Stimulated activated CD8-positive, alpha-beta memory T cell treated with anti-CD3 and anti-CD28 coated beads, Interleukin-15, amount 100 ng/mL, for 24 hours (primary cell): Measurements from ENCODE around the gene NUDT2.
A peak's percentile ranks its signal among the peaks of the same experiment; 100 is the strongest.

Experiments used
- DNase-seq: peaks from one replicate; pipeline ENCODE4 v3.0.0-alpha.2; 2020; ENCODE audit warnings: low read depth

The NUDT2 gene

GRCh38 chr9:34370970-34371880 lies 41.9 kb downstream of the NUDT2 start:
- no peak for DNase-seq

GRCh38 chr9:34371886-34372466 lies 42.6 kb downstream of the NUDT2 start:
- no peak for DNase-seq

GRCh38 chr9:34372467-34373011 lies 43.2 kb downstream of the NUDT2 start:
- no peak for DNase-seq

- no peak for DNase-seq
Measured at GRCh38 chr9:34373749-34374148, 44.4 kb downstream of the NUDT2 start.

- DNase-seq = no peak
Measured at GRCh38 chr9:34374339-34374738, 45.0 kb downstream of the NUDT2 start.

- no peak for DNase-seq
Measured at GRCh38 chr9:34374905-34375552, 45.7 kb downstream of the NUDT2 start.

GRCh38 chr9:34375901-34376595 lies 46.7 kb downstream of the NUDT2 start:
- no peak for DNase-seq

GRCh38 chr9:34376596-34377403 lies 47.4 kb downstream of the NUDT2 start, which contains the start of gene MYORG:
Gene MYORG (minus strand): TSS chr9:34376898. CDS start chr9:34372943, 3,955 bp downstream.
- DNase-seq = peak; percentile 82

GRCh38 chr9:34377404-34377746 lies 48.0 kb downstream of the NUDT2 start:
- no peak for DNase-seq

GRCh38 chr9:34378376-34379060 lies 49.1 kb downstream of the NUDT2 start:
- DNase-seq = no peak

- DNase-seq = peak; percentile 71
Measured at GRCh38 chr9:34379334-34380033, 50.1 kb downstream of the NUDT2 start.

GRCh38 chr9:34380034-34380510 lies 50.7 kb downstream of the NUDT2 start:
- DNase-seq = no peak

- peak; percentile 58 for DNase-seq
Measured at GRCh38 chr9:34380511-34381315, 51.3 kb downstream of the NUDT2 start.

GRCh38 chr9:34381323-34381722 lies 52.0 kb downstream of the NUDT2 start:
- DNase-seq = no peak

- no peak for DNase-seq
Measured at GRCh38 chr9:34382054-34382453, 52.7 kb downstream of the NUDT2 start.

- DNase-seq = no peak
Measured at GRCh38 chr9:34382879-34383278, 53.5 kb downstream of the NUDT2 start.

GRCh38 chr9:34383904-34384303 lies 54.5 kb downstream of the NUDT2 start:
- DNase-seq = no peak

GRCh38 chr9:34384368-34385165 lies 55.2 kb downstream of the NUDT2 start:
- no peak for DNase-seq
